Trophoblast cell (in vitro differentiated cells and primary cell): ENCODE measurements around the gene SLC37A1.
"Not testable (repeated sequence)": the region's sequence is repeated elsewhere in the genome, so short reads cannot be mapped to it uniquely, and the experiment has no call there.

Source experiments
- DNase-seq, 2 donors: peaks; one replicate each; pipeline ENCODE4 v3.0.0-alpha.2; 2016
- H2AFZ ChIP-seq: 2 replicates; pipeline ENCODE4 v1.6.1; 2013; ENCODE audit warnings: low read length, moderate library complexity, mild to moderate bottlenecking; ENCODE audit not compliant: insufficient read depth, poor library complexity
- H2AK5ac ChIP-seq: 2 replicates; pipeline ENCODE4 v1.6.1; 2013; ENCODE audit warnings: mild to moderate bottlenecking, low read length
- H2BK120ac ChIP-seq: 2 replicates; pipeline ENCODE4 v1.6.1; 2013; ENCODE audit warnings: low read length, mild to moderate bottlenecking, moderate library complexity; ENCODE audit not compliant: insufficient read depth, poor library complexity
- H2BK12ac ChIP-seq: 2 replicates; pipeline ENCODE4 v1.6.1; 2013; ENCODE audit warnings: mild to moderate bottlenecking, low read length, moderate library complexity
- H2BK5ac ChIP-seq: 2 replicates; pipeline ENCODE4 v1.6.1; 2013; ENCODE audit warnings: low read length, low read depth, moderate library complexity, mild to moderate bottlenecking; ENCODE audit not compliant: poor library complexity
- H3K14ac ChIP-seq: 2 replicates; pipeline ENCODE4 v1.6.1; 2013; ENCODE audit warnings: mild to moderate bottlenecking, low read length
- H3K18ac ChIP-seq: 2 replicates; pipeline ENCODE4 v1.6.1; 2013; ENCODE audit warnings: mild to moderate bottlenecking, low read length
- H3K23ac ChIP-seq: 2 replicates; pipeline ENCODE4 v1.6.1; 2013; ENCODE audit warnings: low read length
- H3K27ac ChIP-seq: 2 replicates; pipeline ENCODE4 v1.5.1; 2013; ENCODE audit warnings: low read depth, mild to moderate bottlenecking, inconsistent platforms, low read length, moderate library complexity
- H3K27me3 ChIP-seq: 2 replicates; pipeline ENCODE4 v1.6.1; 2013; ENCODE audit warnings: inconsistent platforms, mild to moderate bottlenecking, low read length, moderate library complexity; ENCODE audit not compliant: insufficient read depth
- H3K36me3 ChIP-seq, 2 experiments: 1 replicate in 1 of 2; 2 replicates in 1 of 2; pipeline ENCODE4 v1.6.1; 2013; ENCODE audit warnings: low read length in 2 of 2, mild to moderate bottlenecking in 2 of 2, moderate library complexity in 1 of 2; ENCODE audit not compliant: insufficient read depth in 2 of 2, control insufficient read depth in 1 of 2
- H3K4ac ChIP-seq: 2 replicates; pipeline ENCODE4 v1.6.1; 2013; ENCODE audit warnings: low read depth, mild to moderate bottlenecking, low read length, moderate library complexity
- H3K4me1 ChIP-seq, 2 experiments: 1 replicate in 1 of 2; 2 replicates in 1 of 2; pipeline ENCODE4 v1.6.1; 2013; ENCODE audit warnings: low read length in 2 of 2, mild to moderate bottlenecking in 2 of 2, moderate library complexity in 1 of 2; ENCODE audit not compliant: insufficient read depth in 2 of 2, control insufficient read depth in 1 of 2
- H3K4me2 ChIP-seq: 2 replicates; pipeline ENCODE4 v1.6.1; 2013; ENCODE audit warnings: inconsistent platforms, mild to moderate bottlenecking, low read length, moderate library complexity
- H3K4me3 ChIP-seq: 2 replicates; pipeline ENCODE4 v1.5.1; 2013; ENCODE audit warnings: mild to moderate bottlenecking, low read depth, low read length, inconsistent platforms
- H3K79me1 ChIP-seq: one replicate; pipeline ENCODE4 v1.6.1; 2013; ENCODE audit warnings: low read length
- H3K79me2 ChIP-seq: 2 replicates; pipeline ENCODE4 v1.6.1; 2013; ENCODE audit warnings: low read length, mild to moderate bottlenecking; ENCODE audit not compliant: control insufficient read depth, insufficient read depth, poor library complexity
- H3K9ac ChIP-seq: 2 replicates; pipeline ENCODE4 v1.6.1; 2013; ENCODE audit warnings: mild to moderate bottlenecking, low read length
- H3K9me3 ChIP-seq: 2 replicates; pipeline ENCODE4 v1.6.1; 2013; ENCODE audit warnings: low read depth, mild to moderate bottlenecking, control low read depth, inconsistent platforms, low read length; ENCODE audit not compliant: insufficient read depth
- H4K12ac ChIP-seq: 2 replicates; pipeline ENCODE4 v1.6.1; 2013; ENCODE audit warnings: low read depth, mild to moderate bottlenecking, low read length, moderate library complexity
- H4K8ac ChIP-seq: 2 replicates; pipeline ENCODE4 v1.6.1; 2013; ENCODE audit warnings: low read depth, mild to moderate bottlenecking, low read length, moderate library complexity
- H4K91ac ChIP-seq: one replicate; pipeline ENCODE4 v1.6.1; 2013; ENCODE audit warnings: low read depth, mild to moderate bottlenecking, low read length, moderate library complexity
- WGBS: extraction: QIAGEN DNeasy Blood & Tissue Kit; methylation state at CpG from one replicate; pipeline ENCODE4 v1.1.7; 2013; ENCODE audit warnings: missing lambda C conversion rate; ENCODE audit not compliant: insufficient read length, insufficient coverage; ENCODE audit errors: extremely low coverage; 5-methylcytosine and 5-hydroxymethylcytosine counted together

The SLC37A1 gene

DNA sequence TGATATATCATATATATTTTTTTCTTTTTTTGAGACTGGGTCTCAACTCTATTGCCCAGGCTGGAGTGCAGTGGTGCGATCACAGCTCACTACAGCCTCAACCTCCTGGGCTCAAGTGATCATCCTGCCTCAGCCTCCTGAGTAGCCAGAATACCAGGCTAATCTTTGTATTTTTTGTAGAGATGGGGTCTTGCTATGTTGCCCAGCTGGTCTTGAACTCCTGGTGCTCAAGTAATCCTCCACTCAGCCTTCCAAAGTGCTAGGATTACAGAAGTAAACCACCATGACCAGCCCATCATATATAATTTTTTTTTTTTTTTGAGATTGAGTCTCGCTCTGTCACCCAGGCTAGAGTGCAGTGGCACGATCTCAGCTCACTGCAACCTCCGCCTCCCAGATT is 43.9 kb upstream of the SLC37A1 start:
- H3K14ac ChIP-seq, H3K79me1 ChIP-seq, H2BK12ac ChIP-seq, H3K9ac ChIP-seq, H3K4ac ChIP-seq, H4K12ac ChIP-seq, H3K79me2 ChIP-seq, H4K8ac ChIP-seq, H3K36me3 ChIP-seq, H3K4me2 ChIP-seq, H3K4me3 ChIP-seq, H3K27me3 ChIP-seq, H4K91ac ChIP-seq, H3K27ac ChIP-seq, H3K9me3 ChIP-seq, DNase-seq, H3K18ac ChIP-seq, H2BK120ac ChIP-seq, H2AK5ac ChIP-seq, H2BK5ac ChIP-seq, H2AFZ ChIP-seq, H3K23ac ChIP-seq: not testable (repeated sequence)
- WGBS = no CpG with 5 or more reads among the region's 4 CpGs
- peaks cover 9 to 10% of the 10 kb centered on the region in 2 experiments for H3K4me1 ChIP-seq

DNA sequence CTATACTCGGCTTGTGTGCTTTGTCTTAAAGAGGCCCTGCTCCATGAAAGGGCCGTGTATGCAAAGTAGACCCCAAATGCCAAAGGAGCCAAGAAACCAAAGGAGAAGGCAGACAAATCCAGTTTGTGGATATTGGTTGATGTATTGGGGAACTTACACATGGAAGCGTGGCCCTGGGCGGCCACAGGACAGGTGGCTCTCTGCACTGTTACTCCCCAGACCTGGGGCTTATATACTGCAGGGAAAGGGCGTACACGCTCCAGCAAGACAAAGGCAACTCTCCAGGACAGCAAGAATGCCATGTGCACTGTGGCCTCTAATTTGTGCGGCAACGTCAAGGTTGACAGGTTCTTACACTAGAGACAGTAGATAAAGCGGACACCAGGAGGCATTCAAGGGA is 42.4 kb upstream of the SLC37A1 start:
- Histone ChIP-seq H3K79me2 (no peaks in the 10 kb centered on the region), H3K23ac (no peak overlapping the region), H2BK120ac (no peak overlapping the region), H4K8ac (no peak overlapping the region), H3K14ac (no peak overlapping the region), H2BK5ac (no peak overlapping the region), H3K27ac (no peak overlapping the region), H3K9me3 (no peaks in the 10 kb centered on the region), H3K79me1 (no peaks in the 10 kb centered on the region), H3K9ac (no peak overlapping the region), H4K91ac (no peak overlapping the region), H3K36me3 (no peaks in the 10 kb centered on the region), H2AK5ac (no peak overlapping the region), H3K4me3 (no peak overlapping the region), H3K4me2 (no peak overlapping the region), H2BK12ac (no peak overlapping the region), H2AFZ (no peak overlapping the region), H3K18ac (no peak overlapping the region), H3K4me1 (peaks cover 9 to 10% of the 10 kb centered on the region in 2 experiments), H3K4ac (no peak overlapping the region), H3K27me3 (no peaks in the 10 kb centered on the region), H4K12ac (no peak overlapping the region)
- no peak for DNase-seq
- no CpG with 5 or more reads among the region's 9 CpGs for WGBS

DNA sequence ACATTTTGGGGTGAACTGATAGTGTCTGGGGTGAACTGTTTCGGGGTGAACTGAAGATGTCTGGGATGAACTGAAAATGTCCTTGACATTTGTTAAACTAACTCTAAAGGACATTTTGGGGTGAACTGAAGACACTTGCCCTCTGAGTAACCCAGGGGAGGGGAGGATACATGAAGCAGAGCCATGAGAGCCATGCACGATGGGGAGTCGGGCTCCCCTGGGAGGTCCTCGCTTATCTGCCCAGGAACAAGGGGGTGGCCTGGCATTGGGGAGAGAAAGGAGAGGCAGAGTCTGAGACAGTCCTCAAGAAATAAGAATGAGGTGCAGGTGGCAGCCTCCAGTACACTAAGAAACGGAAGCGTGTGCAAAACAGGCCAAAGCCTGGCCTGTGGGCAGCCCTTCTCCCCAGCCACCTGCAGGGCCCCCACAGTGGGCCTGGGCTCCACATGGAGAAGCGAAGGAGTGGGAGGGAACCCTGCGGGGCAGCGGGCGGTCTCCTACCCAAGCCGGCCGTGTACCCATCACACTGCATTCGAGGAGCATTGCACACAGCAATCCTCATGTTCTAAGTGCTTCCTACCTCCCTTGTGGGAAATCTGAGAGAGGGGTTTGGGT is 41.8 kb upstream of the SLC37A1 start:
- no peaks in the 10 kb centered on the region for H3K79me1 ChIP-seq
- no peaks in the 10 kb centered on the region for H3K36me3 ChIP-seq
- no peaks in the 10 kb centered on the region for H3K79me2 ChIP-seq
- no peak overlapping the region for H3K4ac ChIP-seq
- H3K27me3 ChIP-seq = no peaks in the 10 kb centered on the region
- H3K4me2 ChIP-seq = no peak overlapping the region
- H3K14ac ChIP-seq = no peak overlapping the region
- H3K18ac ChIP-seq = no peak overlapping the region
- H3K23ac ChIP-seq = no peak overlapping the region
- no peak overlapping the region for H4K8ac ChIP-seq
- no peak overlapping the region for H3K4me3 ChIP-seq
- DNase-seq = no peak
- H4K12ac ChIP-seq = no peak overlapping the region
- peaks cover 9 to 10% of the 10 kb centered on the region in 2 experiments for H3K4me1 ChIP-seq
- WGBS = no CpG with 5 or more reads among the region's 13 CpGs
- no peak overlapping the region for H3K9ac ChIP-seq
- no peak overlapping the region for H3K27ac ChIP-seq
- no peaks in the 10 kb centered on the region for H3K9me3 ChIP-seq
- H4K91ac ChIP-seq = no peak overlapping the region
- H2BK12ac ChIP-seq = no peak overlapping the region
- no peak overlapping the region for H2AK5ac ChIP-seq
- H2BK120ac ChIP-seq = no peak overlapping the region
- no peak overlapping the region for H2AFZ ChIP-seq
- no peak overlapping the region for H2BK5ac ChIP-seq

DNA sequence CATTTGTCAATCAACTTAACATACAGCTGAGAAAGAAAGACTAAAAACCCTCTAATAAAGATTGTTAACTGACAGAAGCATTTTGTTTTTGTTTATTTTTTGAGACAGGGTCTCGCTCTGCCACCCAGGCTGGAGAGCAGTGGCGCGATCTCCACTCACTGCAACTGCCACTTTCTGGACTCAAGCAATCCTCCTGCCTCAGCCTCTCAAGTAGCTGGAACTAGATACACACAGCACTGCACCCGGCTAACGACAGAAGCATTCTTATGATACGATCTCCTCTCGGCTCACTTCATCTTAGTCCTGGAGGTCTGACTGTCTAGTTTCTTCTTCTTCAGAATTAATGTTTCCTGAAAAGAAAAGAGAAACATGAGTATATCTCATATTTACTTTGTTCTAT is 41.1 kb upstream of the SLC37A1 start:
- H3K79me2 ChIP-seq = no peaks in the 10 kb centered on the region
- H4K91ac ChIP-seq = no peak overlapping the region
- no peak overlapping the region for H3K9ac ChIP-seq
- H3K27me3 ChIP-seq = no peaks in the 10 kb centered on the region
- H2AK5ac ChIP-seq = no peak overlapping the region
- H3K14ac ChIP-seq = no peak overlapping the region
- no peak overlapping the region for H4K12ac ChIP-seq
- peaks cover 9 to 10% of the 10 kb centered on the region in 2 experiments for H3K4me1 ChIP-seq
- H3K4me3 ChIP-seq = no peak overlapping the region
- H2BK120ac ChIP-seq = no peak overlapping the region
- H4K8ac ChIP-seq = no peak overlapping the region
- no peak overlapping the region for H3K27ac ChIP-seq
- no peaks in the 10 kb centered on the region for H3K79me1 ChIP-seq
- H3K18ac ChIP-seq = no peak overlapping the region
- no peak for DNase-seq
- H2BK12ac ChIP-seq = no peak overlapping the region
- H3K9me3 ChIP-seq = no peaks in the 10 kb centered on the region
- H3K4ac ChIP-seq = no peak overlapping the region
- no peaks in the 10 kb centered on the region for H3K36me3 ChIP-seq
- H2AFZ ChIP-seq = no peak overlapping the region
- no peak overlapping the region for H2BK5ac ChIP-seq
- H3K23ac ChIP-seq = no peak overlapping the region
- no peak overlapping the region for H3K4me2 ChIP-seq
- WGBS = no CpG with 5 or more reads among the region's 7 CpGs
